HepG2 (cell line): ENCODE results near the gene GNG10. TPM values are rescaled to one million over a fixed set of nuclear protein-coding genes. Genes with fewer than 3 reads are reported as not detected.

ENCODE experiments used
- CREM ChIP-seq, 2 experiments: sonication (generic) in 1 of 2; formaldehyde crosslinking in 1 of 2; IDR thresholded peaks; 2 replicates each; pipeline versions ENCODE4 v1.4.0 to v1.6.1; 2016 to 2020; ENCODE audit warnings: antibody characterized with exemption in 1 of 2, mild to moderate bottlenecking in 1 of 2, missing genetic modification reagents in 1 of 2
- FOXA1 ChIP-seq, 2 experiments: fragments of 450-650 bp in 1 of 2; sonication (generic) in 1 of 2; formaldehyde crosslinking in 1 of 2; IDR thresholded peaks; 2 replicates each; pipeline versions ENCODE4 v1.4.0 to v1.6.1; 2016 to 2020; ENCODE audit warnings: missing genetic modification reagents in 1 of 2
- HINFP ChIP-seq: sonication (generic); formaldehyde crosslinking; IDR thresholded peaks from 2 replicates; pipeline ENCODE4 v1.4.0; 2020; ENCODE audit warnings: low read depth, mild to moderate bottlenecking, missing genetic modification reagents
- HOXA5 ChIP-seq: sonication (generic); formaldehyde crosslinking; IDR thresholded peaks from 2 replicates; pipeline ENCODE4 v1.4.0; 2020; ENCODE audit warnings: missing genetic modification reagents
- JDP2 ChIP-seq: sonication (generic); formaldehyde crosslinking; IDR thresholded peaks from 2 replicates; pipeline ENCODE4 v1.8.1; 2022; ENCODE audit warnings: missing genetic modification reagents, borderline replicate concordance
- KLF9 ChIP-seq: IDR thresholded peaks from 2 replicates; pipeline ENCODE4 v1.6.1; 2016; ENCODE audit warnings: low read depth
- MXD1 ChIP-seq: sonication (generic); formaldehyde crosslinking; IDR thresholded peaks from 2 replicates; pipeline ENCODE4 v1.4.0; 2020; ENCODE audit warnings: mild to moderate bottlenecking, missing genetic modification reagents
- POGZ ChIP-seq: sonication (generic); formaldehyde crosslinking; IDR thresholded peaks from 2 replicates; pipeline ENCODE4 v1.4.0; 2020; ENCODE audit warnings: mild to moderate bottlenecking, missing genetic modification reagents
- POLR2AphosphoS2 ChIP-seq: IDR thresholded peaks from 2 replicates; pipeline ENCODE4 v1.6.1; 2011; ENCODE audit warnings: low read depth, low read length, improper control_type of control experiment
- SOX6 ChIP-seq, 2 experiments: fragments of 450-650 bp in 1 of 2; sonication (generic) in 1 of 2; formaldehyde crosslinking in 1 of 2; IDR thresholded peaks; 2 replicates each; pipeline versions ENCODE4 v1.4.0 to v1.6.1; 2017 to 2020; ENCODE audit warnings: antibody characterized with exemption in 1 of 2, mild to moderate bottlenecking in 1 of 2, missing genetic modification reagents in 1 of 2
- ZEB1 ChIP-seq: IDR thresholded peaks from 2 replicates; pipeline ENCODE4 v1.6.1; 2012; ENCODE audit warnings: mild to moderate bottlenecking, low read depth, inconsistent platforms; ENCODE audit not compliant: insufficient replicate concordance
- ZFP36L1 ChIP-seq: sonication (generic); formaldehyde crosslinking; IDR thresholded peaks from 2 replicates; pipeline ENCODE4 v1.8.0; 2022; ENCODE audit warnings: mild to moderate bottlenecking, missing genetic modification reagents, moderate library complexity
- ZMYM3 ChIP-seq: sonication (generic); formaldehyde crosslinking; IDR thresholded peaks from 2 replicates; pipeline ENCODE4 v1.5.1; 2020; ENCODE audit warnings: mild to moderate bottlenecking, missing genetic modification reagents
- ZNF12 ChIP-seq: sonication (generic); formaldehyde crosslinking; IDR thresholded peaks from 2 replicates; pipeline ENCODE4 v1.5.0; 2020; ENCODE audit warnings: missing genetic modification reagents
- ZNF446 ChIP-seq: sonication (generic); formaldehyde crosslinking; IDR thresholded peaks from 2 replicates; pipeline ENCODE4 v1.5.0; 2020; ENCODE audit warnings: mild to moderate bottlenecking, missing genetic modification reagents
- ZNF510 ChIP-seq: sonication (generic); formaldehyde crosslinking; IDR thresholded peaks from 2 replicates; pipeline ENCODE4 v1.4.0; 2020; ENCODE audit warnings: low read depth, mild to moderate bottlenecking, missing genetic modification reagents
- ZNF558 ChIP-seq: sonication (generic); formaldehyde crosslinking; IDR thresholded peaks from 2 replicates; pipeline ENCODE4 v1.9.0; 2022; ENCODE audit warnings: mild to moderate bottlenecking, missing genetic modification reagents, borderline replicate concordance
- ZNF577 ChIP-seq: sonication (generic); formaldehyde crosslinking; IDR thresholded peaks from 2 replicates; pipeline ENCODE4 v1.4.0; 2020; ENCODE audit warnings: mild to moderate bottlenecking, low read depth, missing genetic modification reagents, borderline replicate concordance
- ZNF781 ChIP-seq: sonication (generic); formaldehyde crosslinking; IDR thresholded peaks from 2 replicates; pipeline ENCODE4 v1.5.1; 2020; ENCODE audit warnings: borderline replicate concordance, mild to moderate bottlenecking, missing genetic modification reagents; ENCODE audit errors: not compliant biosample characterization
- ZNF782 ChIP-seq: sonication (generic); formaldehyde crosslinking; IDR thresholded peaks from 2 replicates; pipeline ENCODE4 v1.4.0; 2020; ENCODE audit warnings: missing genetic modification reagents, mild to moderate bottlenecking, borderline replicate concordance
- polyA plus RNA-seq, 8 experiments: library from polyadenylated mRNA; depleted of rRNA in 3 of 8; stranded (reverse) in 7 of 8; unstranded in 1 of 8; fragments of >200 nt; fragmentation: Illumina TruSeq in 4 of 8; extraction: Trizol in 4 of 8; gene quantifications; 2 replicates each; pipeline versions ENCODE4 v1.2.1 to v1.2.3, GENCODE V29; 2011 to 2016; ENCODE audit warnings: low read depth in 4 of 8, missing spikeins in 1 of 8, mixed read lengths in 1 of 8; ENCODE audit not compliant: insufficient read depth in 1 of 8
- total RNA-seq, 5 experiments: library from RNA; depleted of rRNA; stranded (reverse); fragments of >200 nt; fragmentation: Illumina TruSeq; extraction: Trizol; gene quantifications; 2 replicates each; pipeline ENCODE4 v1.2.3, GENCODE V29; 2016; ENCODE audit warnings: low read depth in 1 of 5
- TF ChIP-seq, protein P1 (sequence below): sonication (generic); formaldehyde crosslinking; IDR thresholded peaks from 2 replicates; pipeline ENCODE4 v1.4.0; 2020; ENCODE audit warnings: missing genetic modification reagents
- TF ChIP-seq, protein P2 (sequence below): sonication (generic); formaldehyde crosslinking; IDR thresholded peaks from 2 replicates; pipeline ENCODE4 v1.4.0; 2020; ENCODE audit warnings: missing genetic modification reagents, borderline replicate concordance

The GNG10 gene
- total and polyA plus RNA-seq, 2 of the 13 experiments (the other 11 are each of a cell fraction or from before 2014, with no cell fraction given), result 29.8 to 32.4 TPM

- TF ChIP-seq ZFP36L1 (CRISPR knock-in tag) (no peak), ZNF510 (CRISPR knock-in tag) (no peak), FOXA1 (IDR thresholded peaks at IDR 0.05) (no peak), FOXA1 (CRISPR knock-in tag; IDR thresholded peaks at IDR 0.05) (no peak), ZNF781 (CRISPR knock-in tag) (no peak), POLR2AphosphoS2 (no peak), POGZ (peak; percentile 66), HOXA5 (CRISPR knock-in tag) (no peak), ZNF782 (CRISPR knock-in tag) (no peak), JDP2 (CRISPR knock-in tag) (no peak), ZNF577 (CRISPR knock-in tag) (no peak), CREM (IDR thresholded peaks at IDR 0.05) (no peak), CREM (CRISPR knock-in tag; IDR thresholded peaks at IDR 0.05) (no peak), ZEB1 (no peak), HINFP (CRISPR knock-in tag) (no peak), ZNF12 (no peak), MXD1 (CRISPR knock-in tag) (no peak), ZNF446 (CRISPR knock-in tag) (no peak), ZMYM3 (CRISPR knock-in tag) (peak; percentile 45; the same call in 1 of the 2 replicates), ZNF558 (CRISPR knock-in tag) (no peak), KLF9 (CRISPR knock-in tag) (no peak), SOX6 (IDR thresholded peaks at IDR 0.05) (no peak), SOX6 (CRISPR knock-in tag; IDR thresholded peaks at IDR 0.05) (no peak)
- TF ChIP-seq, protein P1, sequence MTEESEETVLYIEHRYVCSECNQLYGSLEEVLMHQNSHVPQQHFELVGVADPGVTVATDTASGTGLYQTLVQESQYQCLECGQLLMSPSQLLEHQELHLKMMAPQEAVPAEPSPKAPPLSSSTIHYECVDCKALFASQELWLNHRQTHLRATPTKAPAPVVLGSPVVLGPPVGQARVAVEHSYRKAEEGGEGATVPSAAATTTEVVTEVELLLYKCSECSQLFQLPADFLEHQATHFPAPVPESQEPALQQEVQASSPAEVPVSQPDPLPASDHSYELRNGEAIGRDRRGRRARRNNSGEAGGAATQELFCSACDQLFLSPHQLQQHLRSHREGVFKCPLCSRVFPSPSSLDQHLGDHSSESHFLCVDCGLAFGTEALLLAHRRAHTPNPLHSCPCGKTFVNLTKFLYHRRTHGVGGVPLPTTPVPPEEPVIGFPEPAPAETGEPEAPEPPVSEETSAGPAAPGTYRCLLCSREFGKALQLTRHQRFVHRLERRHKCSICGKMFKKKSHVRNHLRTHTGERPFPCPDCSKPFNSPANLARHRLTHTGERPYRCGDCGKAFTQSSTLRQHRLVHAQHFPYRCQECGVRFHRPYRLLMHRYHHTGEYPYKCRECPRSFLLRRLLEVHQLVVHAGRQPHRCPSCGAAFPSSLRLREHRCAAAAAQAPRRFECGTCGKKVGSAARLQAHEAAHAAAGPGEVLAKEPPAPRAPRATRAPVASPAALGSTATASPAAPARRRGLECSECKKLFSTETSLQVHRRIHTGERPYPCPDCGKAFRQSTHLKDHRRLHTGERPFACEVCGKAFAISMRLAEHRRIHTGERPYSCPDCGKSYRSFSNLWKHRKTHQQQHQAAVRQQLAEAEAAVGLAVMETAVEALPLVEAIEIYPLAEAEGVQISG (CRISPR knock-in tag), result 0 out of 2 replicates have a peak, but pooled peaks have one; percentile 15
- TF ChIP-seq, protein P2, sequence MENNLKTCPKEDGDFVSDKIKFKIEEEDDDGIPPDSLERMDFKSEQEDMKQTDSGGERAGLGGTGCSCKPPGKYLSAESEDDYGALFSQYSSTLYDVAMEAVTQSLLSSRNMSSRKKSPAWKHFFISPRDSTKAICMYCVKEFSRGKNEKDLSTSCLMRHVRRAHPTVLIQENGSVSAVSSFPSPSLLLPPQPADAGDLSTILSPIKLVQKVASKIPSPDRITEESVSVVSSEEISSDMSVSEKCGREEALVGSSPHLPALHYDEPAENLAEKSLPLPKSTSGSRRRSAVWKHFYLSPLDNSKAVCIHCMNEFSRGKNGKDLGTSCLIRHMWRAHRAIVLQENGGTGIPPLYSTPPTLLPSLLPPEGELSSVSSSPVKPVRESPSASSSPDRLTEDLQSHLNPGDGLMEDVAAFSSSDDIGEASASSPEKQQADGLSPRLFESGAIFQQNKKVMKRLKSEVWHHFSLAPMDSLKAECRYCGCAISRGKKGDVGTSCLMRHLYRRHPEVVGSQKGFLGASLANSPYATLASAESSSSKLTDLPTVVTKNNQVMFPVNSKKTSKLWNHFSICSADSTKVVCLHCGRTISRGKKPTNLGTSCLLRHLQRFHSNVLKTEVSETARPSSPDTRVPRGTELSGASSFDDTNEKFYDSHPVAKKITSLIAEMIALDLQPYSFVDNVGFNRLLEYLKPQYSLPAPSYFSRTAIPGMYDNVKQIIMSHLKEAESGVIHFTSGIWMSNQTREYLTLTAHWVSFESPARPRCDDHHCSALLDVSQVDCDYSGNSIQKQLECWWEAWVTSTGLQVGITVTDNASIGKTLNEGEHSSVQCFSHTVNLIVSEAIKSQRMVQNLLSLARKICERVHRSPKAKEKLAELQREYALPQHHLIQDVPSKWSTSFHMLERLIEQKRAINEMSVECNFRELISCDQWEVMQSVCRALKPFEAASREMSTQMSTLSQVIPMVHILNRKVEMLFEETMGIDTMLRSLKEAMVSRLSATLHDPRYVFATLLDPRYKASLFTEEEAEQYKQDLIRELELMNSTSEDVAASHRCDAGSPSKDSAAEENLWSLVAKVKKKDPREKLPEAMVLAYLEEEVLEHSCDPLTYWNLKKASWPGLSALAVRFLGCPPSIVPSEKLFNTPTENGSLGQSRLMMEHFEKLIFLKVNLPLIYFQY, result peak; percentile 54; the same call in 1 of the 2 replicates
Observed at GRCh38 chr9:111678293-111678692, 16.9 kb downstream of the GNG10 start (continued).
